GM20000 (cell line): ENCODE results near the gene ZDHHC5.
A peak's percentile ranks its signal among the peaks of the same experiment; 100 is the strongest.

Experiments
- DNase-seq: peaks from one replicate; pipeline ENCODE4 v3.0.0; 2012; ENCODE audit warnings: low spot score
- CTCF ChIP-seq: IDR thresholded peaks from 2 replicates; pipeline ENCODE4 v1.5.1; 2012; ENCODE audit warnings: mild to moderate bottlenecking, control low read depth; ENCODE audit errors: extremely low read depth, missing control alignments

The ZDHHC5 gene

GRCh38 chr11:57667736-57668433, at the start of gene ZDHHC5:
Gene ZDHHC5 (plus strand): TSS chr11:57668114. CDS start chr11:57673091, 4,977 bp downstream.
- TF ChIP-seq CTCF: peak; percentile 30
- DNase-seq: peak; percentile 98

GRCh38 chr11:57618438-57618837, 49.5 kb upstream of the ZDHHC5 start:
- no peak for TF ChIP-seq CTCF
- no peak for DNase-seq

DNA sequence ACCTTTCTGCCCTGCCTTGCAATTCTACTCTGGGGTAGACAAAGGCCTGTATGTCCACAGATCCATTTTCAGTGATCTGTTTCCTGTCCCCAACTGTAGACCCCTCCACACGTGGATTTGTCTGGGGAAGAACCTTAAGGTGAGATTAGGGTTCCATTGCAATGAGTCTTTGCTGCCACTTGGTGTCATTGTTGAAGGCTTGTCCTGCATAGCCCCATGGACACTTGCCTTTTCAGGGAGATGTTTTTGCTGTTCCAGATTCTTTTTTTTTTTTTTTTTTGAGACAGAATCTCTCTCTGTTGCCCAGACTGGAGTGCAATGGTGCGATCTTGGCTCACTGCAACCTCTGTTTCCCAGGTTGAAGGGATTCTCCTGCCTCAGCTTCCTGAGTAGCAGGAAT, 48.6 kb upstream of the ZDHHC5 start:
- DNase-seq: no peak
- no peak for TF ChIP-seq CTCF

GRCh38 chr11:57620467-57620866, 47.4 kb upstream of the ZDHHC5 start:
- DNase-seq: no peak
- TF ChIP-seq CTCF: no peak

- no peak for DNase-seq
- TF ChIP-seq CTCF: no peak
Measured at GRCh38 chr11:57622263-57622662, 45.7 kb upstream of the ZDHHC5 start.

DNA sequence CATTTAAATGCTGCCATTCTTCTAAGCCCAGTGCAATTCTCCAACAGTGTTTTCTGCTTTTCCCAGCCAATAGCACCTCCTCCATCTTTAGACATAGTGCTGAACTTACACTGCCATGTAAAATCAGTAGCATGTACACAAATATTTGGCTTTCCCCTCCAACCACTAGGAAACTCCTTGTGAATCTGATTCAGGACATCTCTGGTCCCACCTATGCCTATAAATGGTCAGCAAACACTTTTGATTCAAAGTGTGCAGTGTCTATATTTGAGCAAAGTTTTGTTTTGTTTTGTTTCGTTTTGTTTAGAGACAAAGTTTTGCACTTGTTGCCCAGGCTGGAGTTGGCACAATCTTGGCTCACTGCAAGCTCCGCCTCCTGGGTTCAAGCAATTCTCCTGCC, 43.0 kb upstream of the ZDHHC5 start:
- no peak for DNase-seq
- TF ChIP-seq CTCF: no peak

- no peak for TF ChIP-seq CTCF
- DNase-seq: no peak
Measured at GRCh38 chr11:57626895-57627294, 41.0 kb upstream of the ZDHHC5 start.
